Measurements from ENCODE around the gene GRM4. TPM values are rescaled to one million over a fixed set of nuclear protein-coding genes. Genes with fewer than 3 reads are reported as not detected.

The GRM4 gene
- total and polyA plus RNA-seq, 4 donors: 2.8 to 22.1 (median 15.2) TPM

GRCh38 chr6:34055223-34055933 lies 90.5 kb downstream of the GRM4 start:
- Histone ChIP-seq H3K9me3 (ENCODE audit: control insufficient read depth, insufficient read depth, low read length) (no peaks in the 10 kb centered on the region), H3K4me1 (ENCODE audit: control insufficient read depth, insufficient read depth, low read length) (peaks cover 31% of the 10 kb centered on the region), H3K36me3 (ENCODE audit: control insufficient read depth, insufficient read depth, low read length) (peaks cover 19% of the 10 kb centered on the region), H3K4me3 (ENCODE audit: low read depth, low read length) (no peak overlapping the region), H3K27ac (ENCODE audit: low read depth, low read length) (no peak overlapping the region), H3K27me3 (ENCODE audit: control insufficient read depth, insufficient read depth, low read length) (no peaks in the 10 kb centered on the region)
- WGBS (ENCODE audit: insufficient coverage): 68% methylated on average over 18 of the region's 18 CpGs
- DNase-seq (ENCODE audit: low read depth in 4 of 6, low spot score in 6 of 6): peak in 2 of 6 donors; percentile 73 to 78

GRCh38 chr6:34053721-34054120 lies 92.2 kb downstream of the GRM4 start:
- no peak for DNase-seq (ENCODE audit: low read depth in 4 of 6, low spot score in 6 of 6)
- 68% methylated on average over 6 of the region's 8 CpGs for WGBS (ENCODE audit: insufficient coverage)
- H3K4me1 ChIP-seq (ENCODE audit: control insufficient read depth, insufficient read depth, low read length): peaks cover 31% of the 10 kb centered on the region
- H3K36me3 ChIP-seq (ENCODE audit: control insufficient read depth, insufficient read depth, low read length): peaks cover 7% of the 10 kb centered on the region
- H3K4me3 ChIP-seq (ENCODE audit: low read depth, low read length): no peak overlapping the region
- no peaks in the 10 kb centered on the region for H3K27me3 ChIP-seq (ENCODE audit: control insufficient read depth, insufficient read depth, low read length)
- H3K27ac ChIP-seq (ENCODE audit: low read depth, low read length): no peak overlapping the region
- no peaks in the 10 kb centered on the region for H3K9me3 ChIP-seq (ENCODE audit: control insufficient read depth, insufficient read depth, low read length)

- H3K4me1 ChIP-seq (ENCODE audit: control insufficient read depth, insufficient read depth, low read length): peaks cover 31% of the 10 kb centered on the region
- DNase-seq (ENCODE audit: low read depth in 4 of 6, low spot score in 6 of 6): no peak
- no peaks in the 10 kb centered on the region for H3K27me3 ChIP-seq (ENCODE audit: control insufficient read depth, insufficient read depth, low read length)
- no peak overlapping the region for H3K27ac ChIP-seq (ENCODE audit: low read depth, low read length)
- H3K36me3 ChIP-seq (ENCODE audit: control insufficient read depth, insufficient read depth, low read length): peaks cover 4% of the 10 kb centered on the region
- H3K4me3 ChIP-seq (ENCODE audit: low read depth, low read length): no peak overlapping the region
- WGBS (ENCODE audit: insufficient coverage): 75% methylated on average over 7 of the region's 7 CpGs
- no peaks in the 10 kb centered on the region for H3K9me3 ChIP-seq (ENCODE audit: control insufficient read depth, insufficient read depth, low read length)
These were observed 92.8 kb downstream of the GRM4 start for GRCh38 chr6:34052918-34053608.

GRCh38 chr6:34052071-34052825 lies 93.6 kb downstream of the GRM4 start:
- Histone ChIP-seq H3K27ac (ENCODE audit: low read depth, low read length) (no peak overlapping the region), H3K36me3 (ENCODE audit: control insufficient read depth, insufficient read depth, low read length) (no peaks in the 10 kb centered on the region), H3K4me3 (ENCODE audit: low read depth, low read length) (no peak overlapping the region), H3K27me3 (ENCODE audit: control insufficient read depth, insufficient read depth, low read length) (no peaks in the 10 kb centered on the region), H3K4me1 (ENCODE audit: control insufficient read depth, insufficient read depth, low read length) (peaks cover 28% of the 10 kb centered on the region), H3K9me3 (ENCODE audit: control insufficient read depth, insufficient read depth, low read length) (no peaks in the 10 kb centered on the region)
- 50% methylated on average over 7 of the region's 8 CpGs for WGBS (ENCODE audit: insufficient coverage)
- DNase-seq (ENCODE audit: low read depth in 4 of 6, low spot score in 6 of 6): no peak

GRCh38 chr6:34051331-34051919 lies 94.5 kb downstream of the GRM4 start:
- Histone ChIP-seq H3K27ac (ENCODE audit: low read depth, low read length) (no peak overlapping the region), H3K27me3 (ENCODE audit: control insufficient read depth, insufficient read depth, low read length) (no peaks in the 10 kb centered on the region), H3K36me3 (ENCODE audit: control insufficient read depth, insufficient read depth, low read length) (no peaks in the 10 kb centered on the region), H3K4me1 (ENCODE audit: control insufficient read depth, insufficient read depth, low read length) (peaks cover 22% of the 10 kb centered on the region), H3K9me3 (ENCODE audit: control insufficient read depth, insufficient read depth, low read length) (no peaks in the 10 kb centered on the region), H3K4me3 (ENCODE audit: low read depth, low read length) (no peak overlapping the region)
- DNase-seq (ENCODE audit: low read depth in 4 of 6, low spot score in 6 of 6): peak in 1 of 6 donors; percentile 63
- 63% methylated on average over 7 of the region's 8 CpGs for WGBS (ENCODE audit: insufficient coverage)

- H3K9me3 ChIP-seq (ENCODE audit: control insufficient read depth, insufficient read depth, low read length): no peaks in the 10 kb centered on the region
- 91% methylated on average over 5 of the region's 5 CpGs for WGBS (ENCODE audit: insufficient coverage)
- no peak overlapping the region for H3K27ac ChIP-seq (ENCODE audit: low read depth, low read length)
- DNase-seq (ENCODE audit: low read depth in 4 of 6, low spot score in 6 of 6): no peak
- peaks cover 21% of the 10 kb centered on the region for H3K4me1 ChIP-seq (ENCODE audit: control insufficient read depth, insufficient read depth, low read length)
- no peaks in the 10 kb centered on the region for H3K27me3 ChIP-seq (ENCODE audit: control insufficient read depth, insufficient read depth, low read length)
- no peak overlapping the region for H3K4me3 ChIP-seq (ENCODE audit: low read depth, low read length)
- H3K36me3 ChIP-seq (ENCODE audit: control insufficient read depth, insufficient read depth, low read length): no peaks in the 10 kb centered on the region
These were observed 95.2 kb downstream of the GRM4 start for GRCh38 chr6:34050691-34051090.

- no peak for DNase-seq (ENCODE audit: low read depth in 4 of 6, low spot score in 6 of 6)
- H3K27me3 ChIP-seq (ENCODE audit: control insufficient read depth, insufficient read depth, low read length): no peaks in the 10 kb centered on the region
- H3K36me3 ChIP-seq (ENCODE audit: control insufficient read depth, insufficient read depth, low read length): no peaks in the 10 kb centered on the region
- H3K4me3 ChIP-seq (ENCODE audit: low read depth, low read length): no peak overlapping the region
- H3K4me1 ChIP-seq (ENCODE audit: control insufficient read depth, insufficient read depth, low read length): peaks cover 25% of the 10 kb centered on the region
- no peaks in the 10 kb centered on the region for H3K9me3 ChIP-seq (ENCODE audit: control insufficient read depth, insufficient read depth, low read length)
- no peak overlapping the region for H3K27ac ChIP-seq (ENCODE audit: low read depth, low read length)
- 82% methylated on average over 15 of the region's 15 CpGs for WGBS (ENCODE audit: insufficient coverage)
These were observed 96.2 kb downstream of the GRM4 start for GRCh38 chr6:34049395-34050342.

- DNase-seq (ENCODE audit: low read depth in 4 of 6, low spot score in 6 of 6): no peak
- 64% methylated on average over 12 of the region's 15 CpGs for WGBS (ENCODE audit: insufficient coverage)
- Histone ChIP-seq H3K4me3 (ENCODE audit: low read depth, low read length) (no peak overlapping the region), H3K4me1 (ENCODE audit: control insufficient read depth, insufficient read depth, low read length) (peaks cover 27% of the 10 kb centered on the region), H3K36me3 (ENCODE audit: control insufficient read depth, insufficient read depth, low read length) (no peaks in the 10 kb centered on the region), H3K27me3 (ENCODE audit: control insufficient read depth, insufficient read depth, low read length) (no peaks in the 10 kb centered on the region), H3K27ac (ENCODE audit: low read depth, low read length) (no peak overlapping the region), H3K9me3 (ENCODE audit: control insufficient read depth, insufficient read depth, low read length) (no peaks in the 10 kb centered on the region)
These were observed 97.7 kb downstream of the GRM4 start for GRCh38 chr6:34047913-34048867.
